H9 (cell line): ENCODE results near the gene SUN1. TPM values are rescaled to one million over a fixed set of nuclear protein-coding genes. Genes with fewer than 3 reads are reported as not detected.

ENCODE experiments used
- DNase-seq: peaks from one replicate; pipeline ENCODE4 v3.0.0-alpha.2; 2017
- H2AFZ ChIP-seq: one replicate; pipeline ENCODE4 v1.6.1; 2013; ENCODE audit warnings: mild to moderate bottlenecking, low read length, control low read depth, moderate library complexity
- H2AK5ac ChIP-seq: 2 replicates; pipeline ENCODE4 v1.6.1; 2013; ENCODE audit warnings: low read length, control low read depth, mixed read lengths; ENCODE audit not compliant: insufficient read length
- H2BK120ac ChIP-seq: one replicate; pipeline ENCODE4 v1.6.1; 2013; ENCODE audit warnings: low read depth, mild to moderate bottlenecking, low read length, control low read depth, inconsistent platforms; ENCODE audit not compliant: poor library complexity, severe bottlenecking
- H2BK12ac ChIP-seq: 2 replicates; pipeline ENCODE4 v1.6.1; 2013; ENCODE audit warnings: low read length, control low read depth, mixed read lengths, low read depth; ENCODE audit not compliant: insufficient read length
- H2BK15ac ChIP-seq: 2 replicates; pipeline ENCODE4 v1.6.1; 2013; ENCODE audit warnings: low read depth, low read length, control low read depth
- H2BK20ac ChIP-seq: one replicate; pipeline ENCODE4 v1.6.1; 2013; ENCODE audit warnings: low read depth, mild to moderate bottlenecking, low read length, control low read depth, inconsistent platforms; ENCODE audit not compliant: poor library complexity, severe bottlenecking
- H2BK5ac ChIP-seq: 2 replicates; pipeline ENCODE4 v1.6.1; 2013; ENCODE audit warnings: low read length, control low read depth, mixed read lengths; ENCODE audit not compliant: insufficient read length
- H3K14ac ChIP-seq: 2 replicates; pipeline ENCODE4 v1.6.1; 2013; ENCODE audit warnings: low read length, control low read depth; ENCODE audit not compliant: insufficient read depth
- H3K18ac ChIP-seq: 2 replicates; pipeline ENCODE4 v1.6.1; 2013; ENCODE audit warnings: low read depth, mild to moderate bottlenecking, mixed read lengths, low read length, control low read depth; ENCODE audit not compliant: insufficient read length
- H3K23ac ChIP-seq: 2 replicates; pipeline ENCODE4 v1.6.1; 2013; ENCODE audit warnings: low read length, control low read depth, mixed read lengths, low read depth; ENCODE audit not compliant: insufficient read length
- H3K23me2 ChIP-seq: 2 replicates; pipeline ENCODE4 v1.6.1; 2013; ENCODE audit warnings: low read depth, mild to moderate bottlenecking, mixed read lengths, low read length, control low read depth; ENCODE audit not compliant: insufficient read length, poor library complexity, severe bottlenecking
- H3K27ac ChIP-seq: 2 replicates; pipeline ENCODE4 v1.5.1; 2013; ENCODE audit warnings: low read length, control low read depth, mixed read lengths, low read depth; ENCODE audit not compliant: insufficient read length
- H3K27me3 ChIP-seq: 2 replicates; pipeline ENCODE4 v1.6.1; 2013; ENCODE audit warnings: low read length, control low read depth, inconsistent platforms; ENCODE audit not compliant: insufficient read depth
- H3K4ac ChIP-seq: 2 replicates; pipeline ENCODE4 v1.6.1; 2013; ENCODE audit warnings: low read depth, mild to moderate bottlenecking, control low read depth, inconsistent platforms, low read length, moderate library complexity
- H3K4me1 ChIP-seq: 2 replicates; pipeline ENCODE4 v1.6.1; 2013; ENCODE audit warnings: low read length, control low read depth, inconsistent platforms; ENCODE audit not compliant: insufficient read depth
- H3K4me2 ChIP-seq: 2 replicates; pipeline ENCODE4 v1.6.1; 2013; ENCODE audit warnings: low read length, control low read depth, mixed read lengths; ENCODE audit not compliant: insufficient read length, insufficient read depth
- H3K56ac ChIP-seq: 2 replicates; pipeline ENCODE4 v1.6.1; 2013; ENCODE audit warnings: low read depth, mild to moderate bottlenecking, mixed read lengths, low read length, control low read depth; ENCODE audit not compliant: insufficient read length
- H3K79me1 ChIP-seq: 2 replicates; pipeline ENCODE4 v1.6.1; 2013; ENCODE audit warnings: low read depth, mild to moderate bottlenecking, moderate library complexity, low read length, control low read depth, inconsistent platforms; ENCODE audit not compliant: insufficient read depth, poor library complexity, severe bottlenecking
- H3K79me2 ChIP-seq: 2 replicates; pipeline ENCODE4 v1.6.1; 2013; ENCODE audit warnings: low read length, control low read depth, inconsistent platforms; ENCODE audit not compliant: insufficient read depth
- H3K9ac ChIP-seq: 2 replicates; pipeline ENCODE4 v1.6.1; 2013; ENCODE audit warnings: low read length, control low read depth, mixed read lengths; ENCODE audit not compliant: insufficient read length; ENCODE audit errors: extremely low read depth
- H3K9me3 ChIP-seq: one replicate; pipeline ENCODE4 v1.6.1; 2013; ENCODE audit warnings: low read depth, low read length, inconsistent platforms; ENCODE audit not compliant: control insufficient read depth
- H3T11ph ChIP-seq: one replicate; pipeline ENCODE4 v1.6.1; 2013; ENCODE audit warnings: mild to moderate bottlenecking, low read length, control low read depth, inconsistent platforms
- H4K20me1 ChIP-seq: one replicate; pipeline ENCODE4 v1.6.1; 2013; ENCODE audit not compliant: control insufficient read depth, insufficient read length, insufficient read depth
- H4K5ac ChIP-seq: 2 replicates; pipeline ENCODE4 v1.6.1; 2013; ENCODE audit warnings: low read depth, mild to moderate bottlenecking, mixed read lengths, low read length, control low read depth; ENCODE audit not compliant: insufficient read length
- H4K8ac ChIP-seq: replicated peaks from 2 replicates; pipeline ENCODE4 v1.6.1; 2013; ENCODE audit warnings: low read length, control low read depth, mixed read lengths, low read depth; ENCODE audit not compliant: insufficient read length
- H4K91ac ChIP-seq: 2 replicates; pipeline ENCODE4 v1.6.1; 2013; ENCODE audit warnings: low read depth, mild to moderate bottlenecking, moderate library complexity, mixed read lengths, low read length, control low read depth; ENCODE audit not compliant: insufficient read length
- H3K27ac Mint-ChIP-seq, 3 experiments: 2 replicates in 2 of 3; 3 replicates in 1 of 3; pipeline ENCODE4 v1.8.0; 2020 to 2021; ENCODE audit warnings: mixed read lengths in 3 of 3, mild to moderate bottlenecking in 1 of 3, moderate library complexity in 1 of 3
- H3K27me3 Mint-ChIP-seq: 2 replicates; pipeline ENCODE4 v1.8.0; 2021; ENCODE audit warnings: low read depth, mild to moderate bottlenecking, moderate library complexity, mixed read lengths
- H3K36me3 Mint-ChIP-seq, 3 experiments: 2 replicates in 2 of 3; 3 replicates in 1 of 3; pipeline ENCODE4 v1.8.0; 2020 to 2021; ENCODE audit warnings: low read depth in 3 of 3, mixed read lengths in 3 of 3; ENCODE audit not compliant: insufficient read depth in 1 of 3
- H3K4me1 Mint-ChIP-seq, 2 experiments: 2 replicates each; pipeline ENCODE4 v1.8.0; 2020; ENCODE audit warnings: mixed read lengths in 2 of 2
- H3K4me3 Mint-ChIP-seq, 2 experiments: 2 replicates in 1 of 2; 3 replicates in 1 of 2; pipeline ENCODE4 v1.8.0; 2020 to 2021; ENCODE audit warnings: mild to moderate bottlenecking in 2 of 2, mixed read lengths in 2 of 2, moderate library complexity in 1 of 2
- H3K9me3 Mint-ChIP-seq, 2 experiments: 2 replicates in 1 of 2; 3 replicates in 1 of 2; pipeline ENCODE4 v1.8.0; 2020; ENCODE audit warnings: mild to moderate bottlenecking in 2 of 2, mixed read lengths in 2 of 2, moderate library complexity in 1 of 2
- WGBS: extraction: QIAGEN DNeasy Blood & Tissue Kit; methylation state at CpG from one replicate; pipeline ENCODE4 v1.1.7; 2013; ENCODE audit warnings: missing lambda C conversion rate, low lambda C conversion rate, mixed read lengths; ENCODE audit not compliant: insufficient read length; ENCODE audit errors: extremely low coverage; 5-methylcytosine and 5-hydroxymethylcytosine counted together
- total RNA-seq: library from RNA; stranded (reverse); gene quantifications from 2 replicates; pipeline ENCODE4 v1.2.1, GENCODE V29; 2021
- TF ChIP-seq, protein P1 (sequence below): fragments of 200-600 bp; sonication (generic); conservative IDR thresholded peaks from 3 replicates; pipeline ENCODE4 v1.8.0; 2021; ENCODE audit warnings: antibody characterized with exemption, mild to moderate bottlenecking

The SUN1 gene
- total RNA-seq, 1 experiment from 2014 or later: 118 TPM

DNA sequence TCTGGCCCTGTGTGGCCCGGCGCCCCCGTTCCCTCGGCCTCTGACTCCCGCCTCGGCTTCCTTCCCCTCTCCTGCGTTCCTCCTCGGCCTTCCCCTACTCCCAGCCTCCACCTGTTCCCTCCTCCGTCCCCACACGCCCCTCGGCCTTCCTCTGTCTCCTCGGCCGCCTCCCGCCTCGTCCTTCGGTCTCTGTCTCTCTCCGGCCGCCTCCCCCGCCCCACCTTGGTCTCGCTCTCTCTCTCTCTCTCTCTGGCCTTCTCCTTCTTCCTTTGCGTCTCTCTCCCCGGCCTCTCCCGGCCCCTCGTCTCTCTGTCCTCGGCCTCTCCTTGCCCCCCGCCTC lies 44.7 kb downstream of the SUN1 start:
- Histone ChIP-seq H4K5ac (no peak overlapping the region), H3K9me3 (no peaks in the 10 kb centered on the region), H3K79me2 (peaks cover 35% of the 10 kb centered on the region; the same call in 1 of the 2 replicates), H4K8ac (no peak overlapping the region), H3K56ac (no peak overlapping the region), H3K18ac (peak overlapping the region; percentile 28), H3K4me1 (0 out of 2 replicates have a peak, but pooled peaks cover 2% of the 10 kb centered on the region), H3K14ac (peak overlapping the region; percentile 59), H4K20me1 (no peaks in the 10 kb centered on the region), H3K23ac (no peak overlapping the region), H2BK5ac (no peak overlapping the region), H3K27ac (no peak overlapping the region), H3K4ac (no peak overlapping the region), H3K27me3 (no peaks in the 10 kb centered on the region), H2BK120ac (no peak overlapping the region), H3K9ac (peak overlapping the region; percentile 75), H3K23me2 (peaks cover 5% of the 10 kb centered on the region), H2AK5ac (no peak overlapping the region), H3K79me1 (peaks cover under 1% of the 10 kb centered on the region), H3T11ph (no peak overlapping the region), H2BK15ac (no peak overlapping the region), H2AFZ (no peak overlapping the region), H3K4me2 (peak overlapping the region; percentile 35), H2BK12ac (no peak overlapping the region), H2BK20ac (no peak overlapping the region), H4K91ac (no peak overlapping the region)
- no peak for DNase-seq
- Mint-ChIP-seq H3K4me1 (peaks cover 12% of the 10 kb centered on the region in 2 experiments), H3K27me3 (no peaks in the 10 kb centered on the region), H3K4me3 (peak overlapping the region; percentile 91 to 95), H3K9me3 (peaks cover 5 to 6% of the 10 kb centered on the region in 2 experiments), H3K36me3 (peaks cover 33 to 47% (median 43%) of the 10 kb centered on the region in 3 experiments), H3K27ac (peak overlapping the region; percentile 84 to 92 (median 88); a peak in 5 of 7 replicates)
- TF ChIP-seq, protein P1, sequence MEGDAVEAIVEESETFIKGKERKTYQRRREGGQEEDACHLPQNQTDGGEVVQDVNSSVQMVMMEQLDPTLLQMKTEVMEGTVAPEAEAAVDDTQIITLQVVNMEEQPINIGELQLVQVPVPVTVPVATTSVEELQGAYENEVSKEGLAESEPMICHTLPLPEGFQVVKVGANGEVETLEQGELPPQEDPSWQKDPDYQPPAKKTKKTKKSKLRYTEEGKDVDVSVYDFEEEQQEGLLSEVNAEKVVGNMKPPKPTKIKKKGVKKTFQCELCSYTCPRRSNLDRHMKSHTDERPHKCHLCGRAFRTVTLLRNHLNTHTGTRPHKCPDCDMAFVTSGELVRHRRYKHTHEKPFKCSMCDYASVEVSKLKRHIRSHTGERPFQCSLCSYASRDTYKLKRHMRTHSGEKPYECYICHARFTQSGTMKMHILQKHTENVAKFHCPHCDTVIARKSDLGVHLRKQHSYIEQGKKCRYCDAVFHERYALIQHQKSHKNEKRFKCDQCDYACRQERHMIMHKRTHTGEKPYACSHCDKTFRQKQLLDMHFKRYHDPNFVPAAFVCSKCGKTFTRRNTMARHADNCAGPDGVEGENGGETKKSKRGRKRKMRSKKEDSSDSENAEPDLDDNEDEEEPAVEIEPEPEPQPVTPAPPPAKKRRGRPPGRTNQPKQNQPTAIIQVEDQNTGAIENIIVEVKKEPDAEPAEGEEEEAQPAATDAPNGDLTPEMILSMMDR: no peak
- WGBS: no CpG with 5 or more reads among the region's 26 CpGs
